HG03139 (cell line): ENCODE measurements around the gene TEX50.
"Not testable (repeated sequence)": the region's sequence is repeated elsewhere in the genome, so short reads cannot be mapped to it uniquely, and the experiment has no call there.

Experiments
- ATAC-seq: cut with Tn5 transposase; IDR thresholded peaks from one replicate; pipeline ENCODE4 v1.9.1; 2021; ENCODE audit not compliant: unreplicated experiment

TEX50 gene

GRCh38 chr1:173635116-173635515, at the start of gene TEX50:
TEX50 (plus strand) TSS chr1:173635338; CDS start chr1:173635522, 184 bp downstream.
- ATAC-seq = no peak

- ATAC-seq = no peak
Observed at GRCh38 chr1:173590557-173590956, 44.6 kb upstream of the TEX50 start.

- ATAC-seq = not testable (repeated sequence)
Observed at GRCh38 chr1:173591138-173591537, 44.0 kb upstream of the TEX50 start.

GRCh38 chr1:173596097-173596825, 38.9 kb upstream of the TEX50 start:
- no peak for ATAC-seq

- ATAC-seq = no peak
Observed at GRCh38 chr1:173601588-173601987, 33.5 kb upstream of the TEX50 start.

- ATAC-seq = no peak
Observed at GRCh38 chr1:173603056-173603591, 32.0 kb upstream of the TEX50 start, which contains the start of gene SLC9C2. SLC9C2 (minus strand) TSS chr1:173603072; CDS start chr1:173601776, 1,296 bp downstream.

GRCh38 chr1:173608503-173609216, 26.5 kb upstream of the TEX50 start:
- no peak for ATAC-seq

GRCh38 chr1:173613086-173613485, 22.1 kb upstream of the TEX50 start:
- ATAC-seq = not testable (repeated sequence)

- ATAC-seq = no peak
Observed at GRCh38 chr1:173616859-173617258, 18.3 kb upstream of the TEX50 start.

GRCh38 chr1:173627269-173627668, 7.9 kb upstream of the TEX50 start:
- no peak for ATAC-seq

GRCh38 chr1:173628888-173629287, 6.2 kb upstream of the TEX50 start:
- ATAC-seq = no peak

GRCh38 chr1:173637236-173638042, 2.3 kb downstream of the TEX50 start:
- not testable (repeated sequence) for ATAC-seq

- ATAC-seq = no peak
Observed at GRCh38 chr1:173638043-173639021, 3.2 kb downstream of the TEX50 start.

- no peak for ATAC-seq
Observed at GRCh38 chr1:173639102-173639501, 4.0 kb downstream of the TEX50 start.

GRCh38 chr1:173642450-173643139, 7.5 kb downstream of the TEX50 start:
- not testable (repeated sequence) for ATAC-seq

- ATAC-seq = no peak
Observed at GRCh38 chr1:173646656-173647055, 11.5 kb downstream of the TEX50 start.

GRCh38 chr1:173648880-173649605, 13.9 kb downstream of the TEX50 start:
- no peak for ATAC-seq

GRCh38 chr1:173660306-173660705, 25.2 kb downstream of the TEX50 start:
- no peak for ATAC-seq

GRCh38 chr1:173661271-173661670, 26.1 kb downstream of the TEX50 start:
- ATAC-seq = no peak
